ENCODE data around the gene COL27A1.

DNA sequence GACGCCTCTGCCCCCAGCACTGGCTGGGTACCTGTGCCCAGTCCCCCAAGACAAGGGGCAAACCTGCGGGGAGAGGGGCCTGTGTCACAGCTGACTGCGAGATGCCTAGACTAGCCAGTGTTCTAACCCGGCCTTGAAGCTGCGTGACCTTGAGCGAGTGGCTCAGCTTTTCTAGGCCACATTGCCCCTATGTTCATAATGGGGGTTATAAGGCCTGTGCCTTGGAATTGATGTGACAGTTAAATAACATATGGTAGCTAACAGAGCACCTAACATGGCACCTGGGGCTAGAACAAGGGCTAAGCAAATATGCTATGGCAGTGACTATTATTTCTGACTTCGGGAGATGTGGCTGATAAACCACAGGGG is 22.8 kb upstream of the COL27A1 start:
- TF ChIP-seq POLR2AphosphoS5 (IDR thresholded peaks at IDR 0.05), result no peak
- no peak for TF ChIP-seq CTCF (IDR thresholded peaks at IDR 0.05)
- TF ChIP-seq POLR2A (IDR thresholded peaks at IDR 0.05), result no peak
- TF ChIP-seq EP300 (IDR thresholded peaks at IDR 0.05), result no peak
